Tibial nerve (tissue), 4 donors: ENCODE data around the gene FOXL1. TPM values are rescaled to one million over a fixed set of nuclear protein-coding genes. Genes with fewer than 3 reads are reported as not detected.

Experiments used
- DNase-seq, 2 donors: peaks; one replicate each; pipeline ENCODE4 v3.0.0-alpha.2; 2019; ENCODE audit warnings: low spot score in 2 of 2
- H3K27ac ChIP-seq, 4 donors: fragments of 200-600 bp; sonication (generic) in 3 of 4; one replicate each; pipeline ENCODE4 v1.5.1; 2017 to 2019; ENCODE audit warnings: mild to moderate bottlenecking in 1 of 4
- H3K27me3 ChIP-seq, 2 donors: fragments of 200-600 bp; sonication (generic) in 1 of 2; one replicate each; pipeline versions ENCODE4 v1.5.1 to v1.6.0; 2017 to 2019
- H3K36me3 ChIP-seq, 3 donors: fragments of 200-600 bp; sonication (generic); one replicate each; pipeline ENCODE4 v1.5.1; 2018 to 2019
- H3K4me1 ChIP-seq, 4 donors: fragments of 200-600 bp; sonication (generic) in 3 of 4; one replicate each; pipeline ENCODE4 v1.5.1; 2017 to 2019
- H3K4me3 ChIP-seq, 4 donors: fragments of 200-600 bp; sonication (generic) in 3 of 4; one replicate each; pipeline ENCODE4 v1.5.1; 2017 to 2019; ENCODE audit warnings: mild to moderate bottlenecking in 1 of 4, moderate library complexity in 1 of 4
- H3K9me3 ChIP-seq, 4 donors: fragments of 200-600 bp; sonication (generic) in 3 of 4; one replicate each; pipeline ENCODE4 v1.5.1; 2017 to 2019
- EP300 ChIP-seq, 2 donors: sonication (generic); formaldehyde crosslinking; IDR thresholded peaks; one replicate each; pipeline ENCODE4 v1.6.1; 2017; ENCODE audit warnings: antibody characterized with exemption in 2 of 2, mild to moderate bottlenecking in 1 of 2
- POLR2A ChIP-seq, 2 donors: fragments of 450-650 bp; IDR thresholded peaks; one replicate each; pipeline ENCODE4 v1.6.1; 2017; ENCODE audit warnings: antibody characterized with exemption in 2 of 2, mild to moderate bottlenecking in 2 of 2, moderate library complexity in 2 of 2
- WGBS, 2 donors: methylation state at CpG; one replicate each; pipeline ENCODE4 v1.1.5; 2018; 5-methylcytosine and 5-hydroxymethylcytosine counted together
- total RNA-seq, 4 donors: library from RNA; depleted of rRNA; stranded (reverse); fragments of >200 nt; gene quantifications; one replicate each; pipeline ENCODE4 v1.1.0, GENCODE V29; 2016
- TF ChIP-seq, protein P1 (sequence below), 5 experiments: fragments of 200-600 bp in 3 of 5; fragments of 450-650 bp in 2 of 5; sonication (generic) in 3 of 5; IDR thresholded peaks; one replicate each; pipeline ENCODE4 v1.5.1; 2016 to 2019; ENCODE audit warnings: antibody characterized with exemption in 5 of 5, mild to moderate bottlenecking in 3 of 5, moderate library complexity in 2 of 5

Gene FOXL1
- total RNA-seq, 4 donors from 2014 or later = 6.9 to 10.5 (median 8.1) TPM

DNA sequence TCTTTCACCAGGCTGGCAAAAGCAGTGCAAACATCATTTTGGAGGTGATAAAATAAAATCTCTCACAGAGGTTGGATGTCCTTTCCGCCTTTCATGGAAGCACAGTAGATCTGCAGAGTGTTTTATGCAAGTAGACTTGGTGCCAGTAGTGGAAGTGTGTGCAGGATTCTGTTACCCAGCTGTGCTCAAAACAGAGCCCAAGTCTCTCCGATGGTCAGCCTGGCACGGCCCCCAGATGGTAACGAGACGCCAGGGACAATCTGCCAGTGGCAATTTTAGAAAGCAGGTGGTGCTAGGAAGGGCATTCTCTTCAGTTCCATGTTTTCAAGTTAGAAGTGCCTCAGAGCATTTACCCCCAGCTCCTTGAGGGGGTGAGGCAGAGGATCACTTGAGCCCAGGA is 21.8 kb upstream of the FOXL1 start:
- Histone ChIP-seq H3K36me3 (peaks cover 0 to 16% (median 0%) of the 10 kb centered on the region in 3 donors), H3K27me3 (peaks cover 0 to 4% of the 10 kb centered on the region in 2 donors), H3K9me3 (no peaks in the 10 kb centered on the region), H3K4me3 (no peak overlapping the region), H3K4me1 (peaks cover 0 to 31% (median 11%) of the 10 kb centered on the region in 4 donors), H3K27ac (no peak overlapping the region)
- DNase-seq = no peak
- TF ChIP-seq, protein P1, sequence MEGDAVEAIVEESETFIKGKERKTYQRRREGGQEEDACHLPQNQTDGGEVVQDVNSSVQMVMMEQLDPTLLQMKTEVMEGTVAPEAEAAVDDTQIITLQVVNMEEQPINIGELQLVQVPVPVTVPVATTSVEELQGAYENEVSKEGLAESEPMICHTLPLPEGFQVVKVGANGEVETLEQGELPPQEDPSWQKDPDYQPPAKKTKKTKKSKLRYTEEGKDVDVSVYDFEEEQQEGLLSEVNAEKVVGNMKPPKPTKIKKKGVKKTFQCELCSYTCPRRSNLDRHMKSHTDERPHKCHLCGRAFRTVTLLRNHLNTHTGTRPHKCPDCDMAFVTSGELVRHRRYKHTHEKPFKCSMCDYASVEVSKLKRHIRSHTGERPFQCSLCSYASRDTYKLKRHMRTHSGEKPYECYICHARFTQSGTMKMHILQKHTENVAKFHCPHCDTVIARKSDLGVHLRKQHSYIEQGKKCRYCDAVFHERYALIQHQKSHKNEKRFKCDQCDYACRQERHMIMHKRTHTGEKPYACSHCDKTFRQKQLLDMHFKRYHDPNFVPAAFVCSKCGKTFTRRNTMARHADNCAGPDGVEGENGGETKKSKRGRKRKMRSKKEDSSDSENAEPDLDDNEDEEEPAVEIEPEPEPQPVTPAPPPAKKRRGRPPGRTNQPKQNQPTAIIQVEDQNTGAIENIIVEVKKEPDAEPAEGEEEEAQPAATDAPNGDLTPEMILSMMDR (IDR thresholded peaks at IDR 0.05) = no peak
- TF ChIP-seq POLR2A (IDR thresholded peaks at IDR 0.05) (no peak), EP300 (IDR thresholded peaks at IDR 0.05) (no peak)
- WGBS, 2 donors = 72 to 80% methylated on average over 5 of the region's 5 CpGs

DNA sequence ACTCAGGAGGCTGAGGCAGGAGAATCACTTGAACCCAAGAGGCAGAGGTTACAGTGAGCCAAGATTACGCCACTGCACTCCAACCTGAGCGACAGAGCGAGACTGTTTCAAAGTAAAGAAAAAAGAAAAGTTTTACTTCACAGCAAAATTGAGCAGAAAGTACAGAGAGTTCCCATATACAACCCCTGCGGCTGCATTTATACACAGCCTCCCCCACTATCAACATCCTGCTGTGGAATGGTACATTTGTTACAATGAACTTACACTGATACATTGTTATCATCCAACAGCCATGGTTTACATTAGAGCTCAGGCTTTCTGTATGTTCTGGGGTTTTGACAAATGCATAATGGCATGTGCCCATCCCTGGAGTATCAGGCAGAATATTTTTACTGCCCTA is 20.8 kb upstream of the FOXL1 start:
- no peak for DNase-seq
- Histone ChIP-seq H3K27ac (no peak overlapping the region), H3K27me3 (peaks cover 0 to 4% of the 10 kb centered on the region in 2 donors), H3K4me1 (peaks cover 0 to 29% (median 11%) of the 10 kb centered on the region in 4 donors), H3K4me3 (no peak overlapping the region), H3K9me3 (no peaks in the 10 kb centered on the region), H3K36me3 (peaks cover 0 to 6% (median 0%) of the 10 kb centered on the region in 3 donors)
- TF ChIP-seq POLR2A (IDR thresholded peaks at IDR 0.05) = no peak
- TF ChIP-seq, protein P1 (IDR thresholded peaks at IDR 0.05) = no peak
- no peak for TF ChIP-seq EP300 (IDR thresholded peaks at IDR 0.05)
- 79 to 84% methylated on average over 4 of the region's 4 CpGs for WGBS, 2 donors

DNA sequence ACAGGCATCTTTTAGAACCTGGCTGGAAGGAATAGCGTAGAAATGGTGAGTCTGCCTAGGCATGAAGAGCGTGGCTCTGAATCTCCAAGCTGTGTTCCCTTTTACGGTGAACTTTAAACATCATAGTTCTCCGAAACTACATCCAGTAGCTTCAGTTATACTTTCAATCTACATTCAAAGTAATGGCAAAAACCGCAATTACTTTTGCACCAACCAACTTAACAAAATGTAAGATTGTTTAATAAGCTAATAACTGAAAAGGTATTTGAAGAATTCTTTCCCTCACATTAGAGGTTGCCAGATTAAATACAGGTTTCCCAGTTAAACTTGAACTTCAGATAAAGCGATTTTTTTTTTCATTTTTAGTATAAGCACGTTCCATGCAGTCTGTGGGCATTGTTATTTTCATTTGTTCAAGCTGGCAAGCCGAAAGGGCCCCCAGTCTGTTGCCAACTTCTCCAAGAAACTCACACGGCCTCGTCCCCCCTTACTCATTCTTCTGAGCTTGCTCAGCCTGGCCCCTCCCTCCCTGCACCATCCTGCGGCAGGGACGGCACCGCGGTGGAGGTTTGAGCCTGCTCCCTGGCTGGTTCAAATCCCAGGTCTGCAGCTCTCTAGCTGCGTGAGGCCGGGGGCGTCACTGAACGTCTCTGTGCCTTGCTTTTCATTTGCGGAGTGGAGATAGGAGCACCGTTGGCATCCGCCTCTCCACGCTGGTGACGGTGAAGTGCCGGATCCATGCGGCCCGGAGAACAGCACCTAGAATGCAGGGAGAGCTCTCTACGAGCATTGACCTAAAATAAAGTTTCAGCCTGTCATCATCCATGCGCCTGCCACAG is 19.8 kb upstream of the FOXL1 start:
- Histone ChIP-seq H3K27me3 (peaks cover 0 to 4% of the 10 kb centered on the region in 2 donors), H3K9me3 (no peaks in the 10 kb centered on the region), H3K27ac (no peak overlapping the region), H3K4me1 (peaks cover 0 to 28% (median 11%) of the 10 kb centered on the region in 4 donors), H3K36me3 (no peaks in the 10 kb centered on the region), H3K4me3 (no peak overlapping the region)
- 72 to 76% methylated on average over 26 to 28 of the region's 28 CpGs for WGBS, 2 donors
- no peak for TF ChIP-seq POLR2A (IDR thresholded peaks at IDR 0.05)
- TF ChIP-seq, protein P1 (IDR thresholded peaks at IDR 0.05) = no peak
- DNase-seq = no peak

DNA sequence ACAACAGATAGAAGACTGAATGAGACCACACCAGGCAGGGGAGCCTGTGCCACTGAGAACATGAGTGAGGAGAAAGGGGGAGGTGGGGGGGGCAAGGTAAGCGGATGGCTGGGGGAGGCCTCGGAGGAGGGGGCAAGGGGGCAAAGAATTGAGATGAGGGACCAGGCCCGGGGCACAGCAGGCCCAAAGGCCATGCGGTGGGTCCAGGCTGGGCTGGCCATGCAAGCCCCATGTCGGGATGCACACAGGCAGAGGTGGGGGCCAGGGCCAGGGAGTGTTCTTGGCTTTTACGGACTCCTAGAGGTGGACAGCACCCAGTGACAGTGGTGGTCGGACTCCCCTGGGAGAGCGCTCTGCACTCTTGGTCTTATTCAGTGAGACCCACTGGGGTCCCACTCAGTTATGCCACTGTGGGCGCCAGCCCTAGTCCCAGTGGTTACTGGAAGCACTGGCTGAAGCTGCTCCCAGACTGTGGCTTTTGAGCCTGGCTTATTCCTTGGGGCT is 18.5 kb upstream of the FOXL1 start:
- H3K4me1 ChIP-seq = peaks cover 0 to 23% (median 6%) of the 10 kb centered on the region in 4 donors
- no peaks in the 10 kb centered on the region for H3K9me3 ChIP-seq
- no peaks in the 10 kb centered on the region for H3K36me3 ChIP-seq
- no peak overlapping the region for H3K27ac ChIP-seq
- WGBS, 2 donors = 80 to 81% methylated on average over 8 to 9 of the region's 9 CpGs
- H3K4me3 ChIP-seq = no peak overlapping the region
- DNase-seq = no peak
- TF ChIP-seq POLR2A (IDR thresholded peaks at IDR 0.05) (no peak), EP300 (IDR thresholded peaks at IDR 0.05) (no peak)
- TF ChIP-seq, protein P1 (IDR thresholded peaks at IDR 0.05) = no peak
- peaks cover 0 to 14% of the 10 kb centered on the region in 2 donors for H3K27me3 ChIP-seq

DNA sequence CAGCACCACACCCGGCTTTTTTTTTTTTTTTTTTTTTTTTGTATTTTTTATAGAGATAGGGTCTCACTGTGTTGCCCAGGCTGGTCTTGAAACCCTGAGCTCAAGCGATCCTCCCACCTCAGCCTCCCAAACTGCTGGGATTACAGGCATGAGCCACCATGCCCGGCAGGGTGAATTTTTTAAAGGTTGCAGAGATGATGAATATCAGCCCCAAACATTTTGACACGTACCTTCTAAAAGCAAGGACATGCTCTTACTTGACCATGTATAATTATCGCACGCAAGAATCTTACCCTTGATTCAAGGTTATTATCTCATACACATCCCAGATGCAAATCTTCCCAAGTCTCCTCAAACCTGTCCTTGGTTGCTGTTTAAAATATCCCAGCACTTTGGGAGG is 16.0 kb upstream of the FOXL1 start:
- TF ChIP-seq EP300 (IDR thresholded peaks at IDR 0.05) (no peak), POLR2A (IDR thresholded peaks at IDR 0.05) (no peak)
- TF ChIP-seq, protein P1 (IDR thresholded peaks at IDR 0.05) = no peak
- H3K9me3 ChIP-seq = no peaks in the 10 kb centered on the region
- no peak overlapping the region for H3K4me3 ChIP-seq
- H3K4me1 ChIP-seq = peaks cover 0 to 35% (median 2%) of the 10 kb centered on the region in 4 donors
- 90% methylated on average over 6 of the region's 6 CpGs for WGBS, 2 donors
- H3K27me3 ChIP-seq = peaks cover 0 to 37% of the 10 kb centered on the region in 2 donors
- DNase-seq = no peak
- no peaks in the 10 kb centered on the region for H3K36me3 ChIP-seq
- no peak overlapping the region for H3K27ac ChIP-seq
